Measurements from ENCODE around the gene SOX12.

The SOX12 gene

DNA sequence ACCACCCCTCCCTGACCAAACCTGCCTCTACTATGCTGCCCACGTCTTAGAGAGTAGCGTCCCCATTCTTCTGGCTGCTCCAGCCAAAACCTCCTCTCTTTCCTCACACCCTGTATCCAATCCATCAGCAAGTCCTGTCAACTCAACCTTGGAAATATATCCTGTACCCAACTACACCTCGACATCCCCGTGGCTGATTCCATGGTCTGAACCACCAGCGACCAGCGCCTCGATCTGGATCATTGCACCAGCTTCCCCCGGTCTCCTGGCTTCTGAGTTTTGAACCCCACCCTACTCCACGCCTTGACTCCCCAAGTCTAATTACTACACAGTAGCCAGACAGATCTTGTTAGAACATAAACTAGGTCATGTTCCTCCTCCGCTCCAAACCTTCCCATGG, 31.4 kb downstream of the SOX12 start:
- Histone ChIP-seq H3K27me3 (no peaks in the 10 kb centered on the region), H3K27ac (no peak overlapping the region), H3K9me3 (no peaks in the 10 kb centered on the region), H3K4me3 (no peak overlapping the region), H3K36me3 (peaks cover 0 to 19% (median 0%) of the 10 kb centered on the region in 3 donors), H3K4me1 (peaks cover 0 to 7% (median 3%) of the 10 kb centered on the region in 4 donors)
- intact Hi-C loops (cut with DNase I; ENCODE audit: low total_unique reads) = loop anchor here (5.0 to 10.0 kb wide), 4 partner anchors 126 to 378 kb away; no protein-coding TSS in a partner anchor
- TF ChIP-seq, protein P1, sequence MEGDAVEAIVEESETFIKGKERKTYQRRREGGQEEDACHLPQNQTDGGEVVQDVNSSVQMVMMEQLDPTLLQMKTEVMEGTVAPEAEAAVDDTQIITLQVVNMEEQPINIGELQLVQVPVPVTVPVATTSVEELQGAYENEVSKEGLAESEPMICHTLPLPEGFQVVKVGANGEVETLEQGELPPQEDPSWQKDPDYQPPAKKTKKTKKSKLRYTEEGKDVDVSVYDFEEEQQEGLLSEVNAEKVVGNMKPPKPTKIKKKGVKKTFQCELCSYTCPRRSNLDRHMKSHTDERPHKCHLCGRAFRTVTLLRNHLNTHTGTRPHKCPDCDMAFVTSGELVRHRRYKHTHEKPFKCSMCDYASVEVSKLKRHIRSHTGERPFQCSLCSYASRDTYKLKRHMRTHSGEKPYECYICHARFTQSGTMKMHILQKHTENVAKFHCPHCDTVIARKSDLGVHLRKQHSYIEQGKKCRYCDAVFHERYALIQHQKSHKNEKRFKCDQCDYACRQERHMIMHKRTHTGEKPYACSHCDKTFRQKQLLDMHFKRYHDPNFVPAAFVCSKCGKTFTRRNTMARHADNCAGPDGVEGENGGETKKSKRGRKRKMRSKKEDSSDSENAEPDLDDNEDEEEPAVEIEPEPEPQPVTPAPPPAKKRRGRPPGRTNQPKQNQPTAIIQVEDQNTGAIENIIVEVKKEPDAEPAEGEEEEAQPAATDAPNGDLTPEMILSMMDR (IDR thresholded peaks at IDR 0.05) = no peak
- DNase-seq = no peak

DNA sequence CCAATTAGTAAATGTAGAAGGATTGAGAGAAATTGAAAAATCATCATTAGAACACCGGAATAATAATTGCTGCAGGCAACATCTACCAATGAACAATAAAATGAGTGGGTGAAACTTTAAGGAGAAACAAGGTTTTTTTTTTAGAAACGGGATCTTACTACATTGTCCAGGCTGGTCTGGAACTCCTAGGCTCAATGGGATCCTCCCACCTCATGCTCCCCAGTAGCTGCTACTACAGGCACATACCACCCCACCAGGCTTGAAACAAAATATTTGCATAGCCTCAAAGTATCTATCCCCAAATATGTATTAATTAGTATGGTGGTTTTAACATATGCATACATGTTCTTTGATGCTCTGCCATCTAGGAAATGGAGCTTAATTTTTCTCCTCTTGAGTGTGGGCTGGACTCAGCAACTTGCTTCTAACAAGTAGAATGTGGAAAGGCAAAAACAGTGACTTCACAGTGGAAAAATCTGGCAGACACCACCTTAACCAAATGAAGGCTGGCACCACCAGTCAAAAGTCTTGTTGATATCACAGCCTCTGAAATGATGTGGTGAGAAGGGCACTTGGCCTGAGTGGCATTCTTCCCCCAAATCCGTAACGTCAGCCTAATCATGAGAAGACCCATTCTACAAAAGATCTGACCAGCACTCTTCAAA, 33.7 kb downstream of the SOX12 start:
- Histone ChIP-seq H3K36me3 (no peaks in the 10 kb centered on the region), H3K27me3 (no peaks in the 10 kb centered on the region), H3K4me3 (no peak overlapping the region), H3K4me1 (peaks cover 0 to 14% (median 6%) of the 10 kb centered on the region in 4 donors), H3K27ac (peak overlapping the region in 1 of 2 donors; percentile 27), H3K9me3 (no peaks in the 10 kb centered on the region)
- intact Hi-C loops (cut with DNase I; ENCODE audit: low total_unique reads) = loop anchor here (5.0 to 10.0 kb wide), 4 partner anchors 123 to 376 kb away; no protein-coding TSS in a partner anchor
- TF ChIP-seq, protein P1 (IDR thresholded peaks at IDR 0.05) = no peak
- no peak for DNase-seq

DNA sequence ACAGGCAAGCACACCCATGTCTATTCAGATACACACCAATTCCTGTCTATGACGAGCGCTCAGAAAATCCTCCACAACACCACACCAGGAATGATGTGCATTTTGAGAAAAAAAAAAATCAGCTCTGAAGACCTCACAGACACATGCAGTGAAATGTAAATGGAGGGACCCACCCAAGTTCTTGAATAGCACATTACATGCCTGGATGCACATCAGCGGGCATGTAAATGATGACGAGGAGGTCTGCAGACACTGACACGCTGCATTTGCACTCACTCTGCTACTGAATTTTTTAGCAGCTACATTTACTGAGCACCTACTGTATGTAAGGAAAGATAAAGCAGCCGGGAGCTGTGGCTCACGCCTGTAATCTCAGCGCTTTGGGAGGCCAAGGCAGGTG, 36.2 kb downstream of the SOX12 start:
- no peaks in the 10 kb centered on the region for H3K27me3 ChIP-seq
- no peak for DNase-seq
- no peak overlapping the region for H3K4me3 ChIP-seq
- peaks cover 0 to 7% (median 2%) of the 10 kb centered on the region in 4 donors for H3K4me1 ChIP-seq
- TF ChIP-seq, protein P1 (IDR thresholded peaks at IDR 0.05) = no peak
- H3K27ac ChIP-seq = no peak overlapping the region
- H3K36me3 ChIP-seq = no peaks in the 10 kb centered on the region
- no peaks in the 10 kb centered on the region for H3K9me3 ChIP-seq
- intact Hi-C loops (cut with DNase I; ENCODE audit: low total_unique reads) = no loop called here

DNA sequence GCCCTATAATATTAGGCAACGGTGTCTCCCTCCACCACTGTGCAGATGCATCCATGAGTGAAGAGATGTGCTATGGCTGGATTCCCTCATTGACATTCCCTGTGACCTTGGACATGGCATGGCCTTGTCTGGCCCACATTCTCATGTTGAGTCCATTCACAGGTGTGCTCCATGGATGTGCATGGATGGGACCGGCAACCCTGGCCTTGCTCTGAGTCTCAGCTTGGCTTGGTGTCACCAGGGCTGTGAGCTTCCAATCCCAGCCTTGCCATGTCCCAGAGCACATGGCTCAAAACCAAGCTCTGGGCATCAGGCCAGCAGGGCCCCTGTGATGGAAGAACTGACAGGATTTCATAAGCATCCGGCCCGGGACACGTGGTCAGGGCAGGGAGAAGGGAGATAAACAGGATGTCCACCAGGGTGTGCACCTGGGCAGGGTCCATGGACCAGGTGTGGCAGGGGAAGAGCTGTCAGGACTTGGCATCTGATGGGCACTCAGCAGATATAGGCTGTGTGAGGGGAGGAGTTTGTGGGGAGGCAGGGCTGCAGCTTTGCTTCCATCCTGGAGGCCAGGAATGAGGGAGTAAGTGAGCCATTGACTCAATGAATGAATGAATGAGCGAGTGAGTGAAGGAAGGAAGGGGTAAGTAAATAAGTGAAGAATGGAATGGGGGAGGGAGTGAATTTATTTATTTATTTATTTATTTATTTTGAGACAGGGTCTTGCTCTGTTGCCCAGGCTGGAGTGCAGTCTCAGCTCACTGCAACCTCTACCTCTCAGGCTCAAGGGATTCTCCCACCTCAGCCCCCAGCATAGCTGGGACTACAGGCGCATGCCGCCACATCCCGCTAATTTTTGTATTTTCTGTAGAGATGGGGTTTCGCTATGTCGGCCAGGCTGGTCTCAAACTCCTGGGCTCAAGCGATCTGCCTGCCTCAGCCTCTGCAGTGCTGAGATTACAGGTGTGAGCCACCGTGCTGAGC, 37.2 kb downstream of the SOX12 start:
- peak; percentile 86 to 88 for DNase-seq
- Histone ChIP-seq H3K36me3 (no peaks in the 10 kb centered on the region), H3K4me3 (no peak overlapping the region), H3K9me3 (no peaks in the 10 kb centered on the region), H3K27ac (no peak overlapping the region), H3K27me3 (no peaks in the 10 kb centered on the region), H3K4me1 (peaks cover 0 to 7% (median 2%) of the 10 kb centered on the region in 4 donors)
- TF ChIP-seq, protein P1 (IDR thresholded peaks at IDR 0.05) = peak; percentile 32 to 38
- intact Hi-C loops (cut with DNase I; ENCODE audit: low total_unique reads) = no loop called here

DNA sequence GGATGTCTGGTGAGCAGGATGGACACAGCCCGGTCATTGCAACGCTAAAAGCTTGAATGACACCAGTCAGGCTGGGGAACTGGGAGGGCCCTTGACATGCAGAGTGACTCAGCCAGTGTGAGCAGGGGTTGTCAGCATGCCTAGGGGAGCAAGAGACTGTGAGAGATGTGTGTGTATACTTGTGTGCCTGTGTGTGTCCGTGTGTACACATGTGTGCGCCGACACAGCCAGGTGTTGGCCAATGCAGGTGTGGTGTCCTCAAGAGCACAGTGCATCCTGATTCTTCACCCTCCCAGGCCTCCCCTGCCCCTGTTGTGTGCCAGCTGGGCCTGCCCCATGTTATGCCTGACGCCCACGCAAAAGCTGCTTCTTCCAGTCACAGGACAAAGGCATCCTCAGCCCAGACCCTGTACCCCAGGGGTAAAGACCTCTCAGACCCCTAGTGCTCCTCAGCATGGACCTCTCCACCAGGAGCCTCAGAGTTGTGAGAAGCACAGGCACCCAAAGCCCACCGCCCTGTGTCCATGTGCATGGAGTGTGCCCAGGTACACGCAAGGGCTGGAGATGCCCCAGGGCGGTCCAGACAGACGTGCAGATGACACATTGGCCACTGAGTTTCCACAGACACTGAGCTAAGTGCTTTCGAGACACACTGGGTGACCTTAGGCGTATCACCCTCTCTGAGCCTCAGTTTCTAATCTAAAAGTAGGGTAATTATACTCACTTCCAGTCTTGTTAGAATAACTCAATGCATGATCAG, 38.1 kb downstream of the SOX12 start:
- intact Hi-C loops (cut with DNase I; ENCODE audit: low total_unique reads) = no loop called here
- peaks cover 0 to 7% (median 2%) of the 10 kb centered on the region in 4 donors for H3K4me1 ChIP-seq
- TF ChIP-seq, protein P1 (IDR thresholded peaks at IDR 0.05) = no peak
- no peaks in the 10 kb centered on the region for H3K9me3 ChIP-seq
- H3K36me3 ChIP-seq = no peaks in the 10 kb centered on the region
- H3K27ac ChIP-seq = no peak overlapping the region
- no peaks in the 10 kb centered on the region for H3K27me3 ChIP-seq
- no peak for DNase-seq
- H3K4me3 ChIP-seq = no peak overlapping the region

Measured in tibial artery (tissue), 4 donors.